Iris pigment epithelial cell (primary cell): ENCODE measurements around the gene NGEF.

Experiments used
- DNase-seq: peaks from one replicate; pipeline ENCODE4 v3.0.0-alpha.2; 2011; ENCODE audit warnings: low read depth

The NGEF gene

GRCh38 chr2:233044974-233045605 lies 32.0 kb upstream of the NGEF start:
- no peak for DNase-seq

- DNase-seq, result no peak
Measured at GRCh38 chr2:233042549-233042948, 29.5 kb upstream of the NGEF start.

GRCh38 chr2:233041722-233042323 lies 28.8 kb upstream of the NGEF start:
- DNase-seq, result no peak

- DNase-seq, result no peak
Measured at GRCh38 chr2:233040571-233040970, 27.5 kb upstream of the NGEF start.

- no peak for DNase-seq
Measured at GRCh38 chr2:233039846-233040530, 26.9 kb upstream of the NGEF start.

- DNase-seq, result peak; percentile 40
Measured at GRCh38 chr2:233039212-233039845, 26.3 kb upstream of the NGEF start.

GRCh38 chr2:233037078-233037477 lies 24.0 kb upstream of the NGEF start:
- DNase-seq, result peak; percentile 70

GRCh38 chr2:233036162-233036838 lies 23.2 kb upstream of the NGEF start:
- no peak for DNase-seq

- DNase-seq, result no peak
Measured at GRCh38 chr2:233035426-233036161, 22.5 kb upstream of the NGEF start.

- DNase-seq, result no peak
Measured at GRCh38 chr2:233034091-233034882, 21.2 kb upstream of the NGEF start.

- DNase-seq, result no peak
Measured at GRCh38 chr2:233033672-233034071, 20.6 kb upstream of the NGEF start.

GRCh38 chr2:233032551-233033320 lies 19.7 kb upstream of the NGEF start, which contains the start of gene NEU2:
TSS of gene NEU2 (plus strand) at chr2:233032672. CDS start at chr2:233032672, 0 bp downstream.
- no peak for DNase-seq

- DNase-seq, result no peak
Measured at GRCh38 chr2:233031556-233032500, 18.8 kb upstream of the NGEF start.

- no peak for DNase-seq
Measured at GRCh38 chr2:233029321-233029720, 16.3 kb upstream of the NGEF start.

- DNase-seq, result peak; percentile 63
Measured at GRCh38 chr2:233026198-233026813, 13.2 kb upstream of the NGEF start.

GRCh38 chr2:233025706-233026105 lies 12.7 kb upstream of the NGEF start:
- DNase-seq, result peak; percentile 36

- no peak for DNase-seq
Measured at GRCh38 chr2:233023761-233024410, 10.8 kb upstream of the NGEF start.
